Brain microvascular endothelial cell (primary cell): ENCODE measurements around the gene TFF3.

ENCODE experiments used
- DNase-seq: peaks from one replicate; pipeline ENCODE4 v3.0.0-alpha.2; 2020
- H3K27ac ChIP-seq: fragments of 250-450 bp; sonication (Bioruptor Pico); 2 replicates; pipeline ENCODE4 v1.5.1; 2020; ENCODE audit warnings: mild to moderate bottlenecking, moderate library complexity
- H3K27me3 ChIP-seq: fragments of 250-450 bp; sonication (Bioruptor Pico); replicated peaks from 2 replicates; pipeline ENCODE4 v1.5.1; 2020; ENCODE audit warnings: mild to moderate bottlenecking
- H3K36me3 ChIP-seq: fragments of 250-450 bp; sonication (Bioruptor Pico); replicated peaks from 2 replicates; pipeline ENCODE4 v1.5.1; 2020; ENCODE audit warnings: mild to moderate bottlenecking
- H3K4me3 ChIP-seq: 2 replicates; pipeline ENCODE4 v1.5.1; 2011; ENCODE audit warnings: low read depth, mild to moderate bottlenecking, control low read depth, low read length, moderate library complexity
- in situ Hi-C: cut with HindIII; loops from 2 replicates; pipeline ENCODE4 v1.10.0; 2017; ENCODE audit warnings: low sequenced_read_pairs, low pct_ligation_motif_present
- TF ChIP-seq, protein P1 (sequence below): IDR thresholded peaks from 2 replicates; pipeline ENCODE4 v1.5.1; 2011; ENCODE audit warnings: low read depth, mild to moderate bottlenecking, moderate library complexity, low read length, control low read depth, inconsistent platforms; ENCODE audit errors: missing control alignments

TFF3 gene

DNA sequence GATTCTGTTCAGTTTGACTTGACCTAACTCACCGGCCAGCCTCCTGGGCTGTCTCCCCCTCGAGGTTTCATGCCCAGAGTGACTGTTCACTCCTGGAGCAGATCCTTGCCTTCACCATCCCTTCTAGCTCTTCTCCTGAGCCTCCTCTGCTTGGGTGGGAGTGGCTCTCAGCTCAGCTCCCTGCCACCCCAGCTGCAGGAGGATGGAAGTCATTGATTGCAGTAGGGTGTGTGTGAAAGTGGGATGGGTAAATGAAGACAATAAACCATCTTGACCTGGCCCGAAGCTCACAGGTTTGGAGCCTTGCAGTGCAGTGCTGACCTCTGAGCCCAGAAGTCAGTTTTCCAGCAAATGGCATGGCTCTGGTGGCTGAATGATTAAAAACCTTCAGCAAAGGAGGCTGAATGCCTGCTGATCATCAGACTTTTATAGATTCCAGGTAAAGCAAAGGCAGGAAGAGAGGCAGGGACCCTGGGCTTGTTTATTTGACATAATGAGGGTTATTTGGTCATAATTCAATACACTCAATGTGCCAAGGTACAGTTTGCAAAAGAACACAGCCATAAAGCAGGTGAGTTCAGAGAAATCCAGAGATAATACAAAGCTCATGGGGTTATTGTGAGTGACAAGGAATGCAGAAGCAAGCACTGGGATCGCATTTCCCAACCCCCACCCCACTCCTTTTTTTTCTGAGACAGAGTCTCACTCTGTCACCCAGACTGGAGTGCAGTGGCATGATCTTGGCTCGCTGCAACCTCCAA, 17.5 kb upstream of the TFF3 start:
- no peak for DNase-seq
- in situ Hi-C loops = no loop called here
- Histone ChIP-seq H3K27ac (no peak overlapping the region), H3K27me3 (peaks cover 5% of the 10 kb centered on the region), H3K36me3 (no peaks in the 10 kb centered on the region), H3K4me3 (no peak overlapping the region)
- TF ChIP-seq, protein P1, sequence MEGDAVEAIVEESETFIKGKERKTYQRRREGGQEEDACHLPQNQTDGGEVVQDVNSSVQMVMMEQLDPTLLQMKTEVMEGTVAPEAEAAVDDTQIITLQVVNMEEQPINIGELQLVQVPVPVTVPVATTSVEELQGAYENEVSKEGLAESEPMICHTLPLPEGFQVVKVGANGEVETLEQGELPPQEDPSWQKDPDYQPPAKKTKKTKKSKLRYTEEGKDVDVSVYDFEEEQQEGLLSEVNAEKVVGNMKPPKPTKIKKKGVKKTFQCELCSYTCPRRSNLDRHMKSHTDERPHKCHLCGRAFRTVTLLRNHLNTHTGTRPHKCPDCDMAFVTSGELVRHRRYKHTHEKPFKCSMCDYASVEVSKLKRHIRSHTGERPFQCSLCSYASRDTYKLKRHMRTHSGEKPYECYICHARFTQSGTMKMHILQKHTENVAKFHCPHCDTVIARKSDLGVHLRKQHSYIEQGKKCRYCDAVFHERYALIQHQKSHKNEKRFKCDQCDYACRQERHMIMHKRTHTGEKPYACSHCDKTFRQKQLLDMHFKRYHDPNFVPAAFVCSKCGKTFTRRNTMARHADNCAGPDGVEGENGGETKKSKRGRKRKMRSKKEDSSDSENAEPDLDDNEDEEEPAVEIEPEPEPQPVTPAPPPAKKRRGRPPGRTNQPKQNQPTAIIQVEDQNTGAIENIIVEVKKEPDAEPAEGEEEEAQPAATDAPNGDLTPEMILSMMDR = no peak

DNA sequence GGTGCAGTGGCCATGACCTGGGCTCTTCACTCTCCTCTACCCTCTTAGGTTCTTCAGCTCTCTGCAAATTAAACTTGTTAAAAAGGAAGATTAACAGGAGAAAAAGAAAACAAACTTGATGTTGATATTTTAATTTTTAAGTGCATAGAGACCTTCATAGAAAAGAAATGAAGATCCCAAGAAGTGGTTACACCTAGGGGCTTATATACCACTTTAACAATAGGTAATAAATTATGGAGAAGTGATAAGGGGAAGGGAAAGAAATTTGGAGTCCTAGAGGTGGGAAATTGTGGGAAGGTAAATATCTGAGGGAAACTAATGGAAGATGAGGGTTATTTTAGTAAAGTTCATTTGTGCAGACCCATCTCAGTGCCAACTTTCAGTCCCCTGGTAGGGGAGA, 16.5 kb upstream of the TFF3 start:
- in situ Hi-C loops = no loop called here
- no peak for DNase-seq
- Histone ChIP-seq H3K36me3 (no peaks in the 10 kb centered on the region), H3K4me3 (no peak overlapping the region), H3K27ac (no peak overlapping the region), H3K27me3 (peaks cover 5% of the 10 kb centered on the region)
- TF ChIP-seq, protein P1 = no peak

DNA sequence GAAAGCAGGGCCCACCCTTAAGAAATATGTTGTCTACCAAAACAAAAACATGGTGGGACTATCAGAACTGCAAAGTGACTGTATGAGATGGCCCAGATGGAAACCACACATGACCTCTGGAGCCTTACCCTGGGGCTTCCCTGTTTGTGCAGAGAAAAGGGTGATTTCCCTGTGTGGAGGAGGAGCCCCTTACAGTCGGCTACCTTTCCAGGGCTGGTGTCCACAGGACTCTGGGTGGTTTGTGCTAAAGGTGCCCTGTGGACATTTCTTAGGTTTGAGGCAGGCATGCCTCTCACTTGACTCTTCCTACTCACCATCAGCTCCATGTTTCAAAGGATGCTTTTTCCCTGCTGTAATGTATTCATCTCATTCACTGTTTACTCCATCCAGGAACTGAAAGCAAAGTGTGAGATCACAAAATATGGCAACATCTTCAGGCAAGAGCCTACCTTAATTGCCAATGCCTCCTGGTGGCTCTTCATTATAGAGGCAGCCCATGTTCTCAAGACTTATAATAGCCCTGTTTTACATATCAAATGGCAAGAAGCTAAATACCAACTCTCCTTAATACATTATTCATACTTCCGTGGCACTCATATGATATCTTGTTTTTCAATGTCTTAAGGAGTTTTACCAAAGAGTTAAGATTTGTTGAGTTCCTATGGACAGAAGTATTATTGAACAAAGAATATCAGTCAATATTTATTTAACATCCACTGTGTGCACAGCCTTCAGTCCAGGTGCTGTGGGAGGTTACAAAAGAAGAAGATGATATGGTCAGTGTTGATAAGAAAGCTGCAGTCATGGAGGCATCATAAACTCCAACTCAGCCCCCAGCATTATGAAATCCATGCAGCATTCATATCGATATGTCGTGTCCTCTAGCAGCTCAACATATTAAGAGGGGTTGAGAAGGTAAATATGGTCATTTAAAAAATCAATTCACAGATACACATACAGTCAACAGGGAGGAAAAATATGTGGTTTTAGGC, 15.5 kb upstream of the TFF3 start:
- TF ChIP-seq, protein P1 = no peak
- H3K27me3 ChIP-seq = peaks cover 2% of the 10 kb centered on the region
- no peak overlapping the region for H3K27ac ChIP-seq
- H3K36me3 ChIP-seq = no peaks in the 10 kb centered on the region
- in situ Hi-C loops = no loop called here
- DNase-seq = no peak
- H3K4me3 ChIP-seq = no peak overlapping the region

DNA sequence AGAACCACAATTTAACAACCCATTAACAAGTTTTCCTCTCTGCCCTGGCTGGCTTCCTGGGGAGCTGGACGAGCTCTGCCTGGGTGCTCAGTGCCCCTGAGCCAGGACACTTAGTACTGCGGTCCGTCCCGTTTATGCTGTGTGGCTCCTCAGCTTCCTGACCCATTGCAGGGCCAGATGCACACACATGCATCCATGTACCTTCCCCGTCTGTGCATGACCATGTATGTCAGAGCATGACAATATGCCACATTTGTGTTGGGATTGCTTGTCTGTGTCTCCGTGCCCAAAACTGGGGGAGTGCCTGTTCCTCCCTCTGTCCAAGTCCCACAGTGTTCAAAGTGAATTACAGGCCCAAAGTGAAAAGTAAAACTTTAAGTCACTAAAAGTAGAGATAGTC, 9.7 kb upstream of the TFF3 start:
- Histone ChIP-seq H3K4me3 (no peak overlapping the region), H3K36me3 (no peaks in the 10 kb centered on the region), H3K27ac (no peak overlapping the region), H3K27me3 (peaks cover 3% of the 10 kb centered on the region)
- TF ChIP-seq, protein P1 = no peak
- no peak for DNase-seq
- in situ Hi-C loops = no loop called here

DNA sequence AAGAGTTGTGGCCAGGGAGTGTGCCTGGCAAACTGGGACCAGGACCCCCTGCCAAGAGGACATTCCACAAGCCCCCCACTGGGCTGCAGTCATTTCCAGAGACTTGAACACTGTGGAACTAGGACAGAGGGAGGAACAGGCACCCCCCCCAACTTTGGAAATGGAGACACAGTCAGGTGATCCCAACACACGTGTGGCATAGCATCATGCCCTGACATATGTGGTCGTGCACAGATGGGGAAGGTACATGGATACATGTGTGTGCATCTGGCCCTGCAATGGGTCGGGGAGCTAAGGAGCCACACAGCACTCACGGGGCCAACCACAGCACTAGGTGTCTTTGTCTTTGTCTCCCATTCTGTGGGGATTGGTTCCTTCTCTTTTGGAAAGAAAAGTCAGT, 6.6 kb upstream of the TFF3 start:
- in situ Hi-C loops = no loop called here
- no peak overlapping the region for H3K4me3 ChIP-seq
- H3K27me3 ChIP-seq = peaks cover 3% of the 10 kb centered on the region
- no peak for DNase-seq
- TF ChIP-seq, protein P1 = no peak
- H3K36me3 ChIP-seq = no peaks in the 10 kb centered on the region
- no peak overlapping the region for H3K27ac ChIP-seq
